Stimulated activated CD4-positive, alpha-beta T cell treated with anti-CD3 and anti-CD28 coated beads, Interleukin-15, amount 100 ng/mL, for 48 hours (primary cell): ENCODE results near the gene NFATC1.

ENCODE experiments used
- DNase-seq, 2 donors: peaks; one replicate each; pipeline ENCODE4 v3.0.0-alpha.2; 2020; ENCODE audit warnings: low read depth in 2 of 2

NFATC1 gene

GRCh38 chr18:79395761-79396404 lies at the start of gene NFATC1:
Gene NFATC1 (plus strand): TSS chr18:79395930. CDS start chr18:79396225, 295 bp downstream.
- DNase-seq: peak; percentile 82 to 87

GRCh38 chr18:79345981-79346380 lies 49.7 kb upstream of the NFATC1 start:
- no peak for DNase-seq

- no peak for DNase-seq
Observed at GRCh38 chr18:79348066-79348465, 47.7 kb upstream of the NFATC1 start.

GRCh38 chr18:79352432-79352831 lies 43.3 kb upstream of the NFATC1 start:
- no peak for DNase-seq

GRCh38 chr18:79353267-79353666 lies 42.5 kb upstream of the NFATC1 start:
- no peak for DNase-seq

GRCh38 chr18:79354350-79354749 lies 41.4 kb upstream of the NFATC1 start:
- no peak for DNase-seq

- no peak for DNase-seq
Observed at GRCh38 chr18:79355433-79356335, 40.0 kb upstream of the NFATC1 start.

GRCh38 chr18:79356435-79356834 lies 39.3 kb upstream of the NFATC1 start:
- DNase-seq: no peak

- no peak for DNase-seq
Observed at GRCh38 chr18:79360933-79361332, 34.8 kb upstream of the NFATC1 start.

GRCh38 chr18:79361766-79362522 lies 33.8 kb upstream of the NFATC1 start:
- no peak for DNase-seq

GRCh38 chr18:79365701-79366100 lies 30.0 kb upstream of the NFATC1 start:
- DNase-seq: no peak

- DNase-seq: no peak
Observed at GRCh38 chr18:79366177-79367094, 29.3 kb upstream of the NFATC1 start.

- no peak for DNase-seq
Observed at GRCh38 chr18:79367480-79367879, 28.2 kb upstream of the NFATC1 start.

GRCh38 chr18:79367989-79368388 lies 27.7 kb upstream of the NFATC1 start:
- no peak for DNase-seq

GRCh38 chr18:79368681-79369080 lies 27.0 kb upstream of the NFATC1 start:
- DNase-seq: no peak

GRCh38 chr18:79371561-79372121 lies 24.1 kb upstream of the NFATC1 start:
- no peak for DNase-seq

- DNase-seq: no peak
Observed at GRCh38 chr18:79372461-79372860, 23.3 kb upstream of the NFATC1 start.

- no peak for DNase-seq
Observed at GRCh38 chr18:79372991-79373390, 22.7 kb upstream of the NFATC1 start.

- no peak for DNase-seq
Observed at GRCh38 chr18:79373736-79374135, 22.0 kb upstream of the NFATC1 start.

GRCh38 chr18:79374408-79375171 lies 21.1 kb upstream of the NFATC1 start:
- DNase-seq: no peak
